Measurements from ENCODE around the gene SEZ6. TPM values are rescaled to one million over a fixed set of nuclear protein-coding genes. Genes with fewer than 3 reads are reported as not detected.

The SEZ6 gene
- total and polyA plus RNA-seq, 10 of the 15 experiments (the other 5 are each of a cell fraction or from before 2014, with no cell fraction given), result 0.05 to 0.87 (median 0.17) TPM; not detected in 4

- POLR2A ChIA-PET, result no interaction called here
Observed at GRCh38 chr17:29046473-29046839, 40.6 kb upstream of the SEZ6 start.

More at GRCh38 chr17:29046473-29046839, 40.6 kb upstream of the SEZ6 start:
- H2AFZ ChIP-seq (ENCODE audit: control insufficient read depth, low read depth, low read length), result no peak overlapping the region
- no peak overlapping the region for H3K9ac ChIP-seq (ENCODE audit: control insufficient read depth, insufficient read depth, low read length)
- ChIA-PET RAD21 (ENCODE audit: unreplicated experiment) (no interaction called here), SMC1A (ENCODE audit: uncharacterized antibody, unreplicated experiment) (no interaction called here), CTCF (interaction anchor here (1.4 kb wide), 1 partner anchor 71 kb away, joined by 4 read pairs; no protein-coding TSS in a partner anchor)
- whole genome bisulfite sequencing (ENCODE audit: insufficient coverage, insufficient replicate concordance, low lambda C conversion rate, missing lambda C conversion rate), result 3% methylated on average over 5 of the region's 5 CpGs
- no peak overlapping the region for H3K4me2 ChIP-seq (ENCODE audit: control insufficient read depth, insufficient read depth)
- FAIRE-seq, result no peak
- TF ChIP-seq GATAD2B (conservative IDR thresholded peaks at IDR 0.05; ENCODE audit: low read depth) (no peak), ATF7 (IDR thresholded peaks at IDR 0.05; ENCODE audit: low read depth) (no peak), PAX5 (IDR thresholded peaks at IDR 0.05; ENCODE audit: borderline replicate concordance, low read depth, low read length) (no peak), BRCA1 (IDR thresholded peaks at IDR 0.05; ENCODE audit: low read depth, low read length) (no peak), ZNF384 (IDR thresholded peaks at IDR 0.05; ENCODE audit: borderline replicate concordance, low read depth, low read length) (no peak), ZBED1 (IDR thresholded peaks at IDR 0.05; ENCODE audit: borderline replicate concordance) (no peak)
- TF ChIP-seq, protein P1, sequence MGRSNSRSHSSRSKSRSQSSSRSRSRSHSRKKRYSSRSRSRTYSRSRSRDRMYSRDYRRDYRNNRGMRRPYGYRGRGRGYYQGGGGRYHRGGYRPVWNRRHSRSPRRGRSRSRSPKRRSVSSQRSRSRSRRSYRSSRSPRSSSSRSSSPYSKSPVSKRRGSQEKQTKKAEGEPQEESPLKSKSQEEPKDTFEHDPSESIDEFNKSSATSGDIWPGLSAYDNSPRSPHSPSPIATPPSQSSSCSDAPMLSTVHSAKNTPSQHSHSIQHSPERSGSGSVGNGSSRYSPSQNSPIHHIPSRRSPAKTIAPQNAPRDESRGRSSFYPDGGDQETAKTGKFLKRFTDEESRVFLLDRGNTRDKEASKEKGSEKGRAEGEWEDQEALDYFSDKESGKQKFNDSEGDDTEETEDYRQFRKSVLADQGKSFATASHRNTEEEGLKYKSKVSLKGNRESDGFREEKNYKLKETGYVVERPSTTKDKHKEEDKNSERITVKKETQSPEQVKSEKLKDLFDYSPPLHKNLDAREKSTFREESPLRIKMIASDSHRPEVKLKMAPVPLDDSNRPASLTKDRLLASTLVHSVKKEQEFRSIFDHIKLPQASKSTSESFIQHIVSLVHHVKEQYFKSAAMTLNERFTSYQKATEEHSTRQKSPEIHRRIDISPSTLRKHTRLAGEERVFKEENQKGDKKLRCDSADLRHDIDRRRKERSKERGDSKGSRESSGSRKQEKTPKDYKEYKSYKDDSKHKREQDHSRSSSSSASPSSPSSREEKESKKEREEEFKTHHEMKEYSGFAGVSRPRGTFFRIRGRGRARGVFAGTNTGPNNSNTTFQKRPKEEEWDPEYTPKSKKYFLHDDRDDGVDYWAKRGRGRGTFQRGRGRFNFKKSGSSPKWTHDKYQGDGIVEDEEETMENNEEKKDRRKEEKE (IDR thresholded peaks at IDR 0.05), result no peak
- no peak overlapping the region for H3K27ac ChIP-seq (ENCODE audit: control insufficient read depth, insufficient read depth)
- no TSS peak for BruUV-seq (replicated peaks)
- no peak for ATAC-seq
- no peaks in the 10 kb centered on the region for H3K79me2 ChIP-seq (ENCODE audit: control insufficient read depth, insufficient read depth, low read length)
- H3K9me3 ChIP-seq (replicated peaks; ENCODE audit: control insufficient read depth, insufficient read depth, low read length), result no peaks in the 10 kb centered on the region
- H3K4me3 ChIP-seq, result no peak overlapping the region
- H3K4me1 ChIP-seq (ENCODE audit: control insufficient read depth, insufficient read depth, low read length), result peaks cover 13% of the 10 kb centered on the region
- peaks cover 2 to 4% of the 10 kb centered on the region in 2 experiments; a peak in 3 of 4 replicates for H3K27me3 ChIP-seq (replicated peaks in 1 of 2; ENCODE audit: control insufficient read depth in 2 of 2, insufficient read depth in 2 of 2, low read length in 1 of 2)
- in situ Hi-C loops (cut with MboI), result no loop called here
- intact Hi-C loops (cut with micrococcal nuclease; ENCODE audit: unreplicated experiment), result no loop called here
- no peak for DNase-seq (ENCODE audit: low read depth, low spot score)
- no peaks in the 10 kb centered on the region for H4K20me1 ChIP-seq (ENCODE audit: control insufficient read depth, insufficient read depth)
- no peaks in the 10 kb centered on the region for H3K36me3 ChIP-seq (ENCODE audit: control insufficient read depth in 2 of 2, insufficient read depth in 2 of 2, low read length in 1 of 2)

Measured in GM12878 (cell line).